IMR-90 (cell line): Measurements from ENCODE around the gene HTR3E. TPM values are rescaled to one million over a fixed set of nuclear protein-coding genes. Genes with fewer than 3 reads are reported as not detected.

Source experiments
- ATAC-seq: fragments of 200-7000 bp; cut with Tn5 transposase; 2 replicates; pipeline ENCODE4 v1.9.1; 2020; ENCODE audit warnings: low read depth, mild to moderate bottlenecking, moderate library complexity
- BruUV-seq: library from RNA; stranded (reverse); fragments of 400-500 nt; replicated peaks from 2 replicates; lab custom pipeline; 2021; lab: Mats Ljungman, UMichigan
- CTCF ChIA-PET: fragments of 300-600 bp; formaldehyde crosslinking; extraction: SDS; loops from one replicate; lab custom pipeline; 2021; ENCODE audit warnings: antibody characterized with exemption; lab: Yijun Ruan, JAX
- POLR2A ChIA-PET: fragments of 300-600 bp; sonication (Branson Sonifier 250); formaldehyde crosslinking; loops from one replicate; lab custom pipeline; 2022; ENCODE audit warnings: antibody characterized with exemption; ENCODE audit not compliant: unreplicated experiment; lab: Charles Lee
- DNase-seq: peaks from one replicate; pipeline ENCODE4 v3.0.0; 2013
- H2AFZ ChIP-seq: replicated peaks from 2 replicates; pipeline ENCODE3; 2013; ENCODE audit warnings: low read length, mild to moderate bottlenecking; ENCODE audit not compliant: poor library complexity
- H2AK5ac ChIP-seq: 2 replicates; pipeline ENCODE4 v1.6.1; 2013; ENCODE audit warnings: low read depth, low read length, inconsistent platforms
- H2AK9ac ChIP-seq: replicated peaks from 2 replicates; pipeline ENCODE3; 2013; ENCODE audit warnings: mild to moderate bottlenecking, low read depth, low read length, moderate library complexity; ENCODE audit not compliant: poor library complexity
- H2BK120ac ChIP-seq: 2 replicates; pipeline ENCODE4 v1.6.1; 2013; ENCODE audit warnings: low read depth, low read length, inconsistent platforms
- H2BK15ac ChIP-seq: 3 replicates; pipeline ENCODE4 v1.6.1; 2013; ENCODE audit warnings: low read depth, low read length, inconsistent platforms
- H2BK20ac ChIP-seq: 2 replicates; pipeline ENCODE4 v1.6.1; 2013; ENCODE audit warnings: low read depth, mild to moderate bottlenecking, inconsistent platforms, low read length, moderate library complexity
- H2BK5ac ChIP-seq: 2 replicates; pipeline ENCODE4 v1.6.1; 2013; ENCODE audit warnings: mild to moderate bottlenecking, low read depth, low read length, inconsistent platforms; ENCODE audit not compliant: poor library complexity, severe bottlenecking
- H3K14ac ChIP-seq: replicated peaks from 2 replicates; pipeline ENCODE4 v1.6.1; 2013; ENCODE audit warnings: low read depth, low read length, inconsistent platforms
- H3K18ac ChIP-seq: 2 replicates; pipeline ENCODE4 v1.6.1; 2013; ENCODE audit warnings: low read depth, low read length, control low read depth
- H3K23ac ChIP-seq: 2 replicates; pipeline ENCODE4 v1.6.1; 2013; ENCODE audit warnings: low read depth, low read length, inconsistent platforms
- H3K27ac ChIP-seq: 2 replicates; pipeline ENCODE4 v1.5.1; 2013; ENCODE audit warnings: mild to moderate bottlenecking, control low read depth, low read length; ENCODE audit not compliant: insufficient read depth
- H3K27me3 ChIP-seq: 2 replicates; pipeline ENCODE4 v1.6.1; 2013; ENCODE audit warnings: low read length; ENCODE audit not compliant: control insufficient read depth, insufficient read depth
- H3K36me3 ChIP-seq: 2 replicates; pipeline ENCODE4 v1.6.1; 2013; ENCODE audit warnings: low read length, mixed read lengths; ENCODE audit not compliant: control insufficient read depth, insufficient read depth
- H3K4ac ChIP-seq: 2 replicates; pipeline ENCODE4 v1.6.1; 2013; ENCODE audit warnings: low read depth, low read length, inconsistent platforms
- H3K4me1 ChIP-seq: 2 replicates; pipeline ENCODE4 v1.6.1; 2013; ENCODE audit warnings: low read length, mixed read lengths; ENCODE audit not compliant: control insufficient read depth, insufficient read depth
- H3K4me2 ChIP-seq: 2 replicates; pipeline ENCODE4 v1.6.1; 2013; ENCODE audit warnings: low read depth, mild to moderate bottlenecking, control low read depth, low read length, moderate library complexity
- H3K4me3 ChIP-seq: 2 replicates; pipeline ENCODE4 v1.5.1; 2013; ENCODE audit warnings: low read depth, mild to moderate bottlenecking, control low read depth, low read length, moderate library complexity; ENCODE audit not compliant: insufficient read depth
- H3K56ac ChIP-seq: 2 replicates; pipeline ENCODE4 v1.6.1; 2013; ENCODE audit warnings: low read length, inconsistent platforms; ENCODE audit not compliant: insufficient read depth; ENCODE audit errors: extremely low read depth
- H3K79me1 ChIP-seq, 2 experiments: 2 replicates each; pipeline ENCODE4 v1.6.1; 2013; ENCODE audit warnings: low read length in 2 of 2, inconsistent platforms in 1 of 2, low read depth in 1 of 2
- H3K9ac ChIP-seq: 2 replicates; pipeline ENCODE4 v1.6.1; 2013; ENCODE audit warnings: low read depth, low read length, control low read depth
- H3K9me1 ChIP-seq: 2 replicates; pipeline ENCODE4 v1.6.1; 2013; ENCODE audit warnings: low read length, inconsistent platforms; ENCODE audit not compliant: insufficient read depth
- H3K9me3 ChIP-seq: 2 replicates; pipeline ENCODE4 v1.6.1; 2013; ENCODE audit warnings: low read length; ENCODE audit not compliant: control insufficient read depth, insufficient read depth
- H4K20me1 ChIP-seq: 2 replicates; pipeline ENCODE4 v1.6.1; 2013; ENCODE audit warnings: low read length, inconsistent platforms; ENCODE audit not compliant: insufficient read depth
- H4K5ac ChIP-seq: 2 replicates; pipeline ENCODE4 v1.6.1; 2013; ENCODE audit warnings: mild to moderate bottlenecking, low read depth, low read length, control low read depth
- H4K8ac ChIP-seq, 2 experiments: 2 replicates each; pipeline ENCODE4 v1.6.1; 2013; ENCODE audit warnings: low read depth in 2 of 2, low read length in 2 of 2, control low read depth in 1 of 2, inconsistent platforms in 1 of 2
- H4K91ac ChIP-seq: 2 replicates; pipeline ENCODE4 v1.6.1; 2013; ENCODE audit warnings: low read depth, low read length, inconsistent platforms; ENCODE audit not compliant: insufficient read depth
- BHLHE40 ChIP-seq: fragments of 150-350 bp; IDR thresholded peaks from 2 replicates; pipeline ENCODE4 v1.6.1; 2016; ENCODE audit warnings: mild to moderate bottlenecking, low read depth, low read length
- CEBPB ChIP-seq: IDR thresholded peaks from 2 replicates; pipeline ENCODE4 v1.6.1; 2012; ENCODE audit warnings: low read depth, low read length, improper control_type of control experiment
- CHD1 ChIP-seq: IDR thresholded peaks from 2 replicates; pipeline ENCODE4 v1.6.1; 2012; ENCODE audit warnings: low read depth, low read length, improper control_type of control experiment
- FOS ChIP-seq: fragments of 150-350 bp; IDR thresholded peaks from 2 replicates; pipeline ENCODE4 v1.6.1; 2016; ENCODE audit warnings: low read depth, low read length
- MAFK ChIP-seq: IDR thresholded peaks from 2 replicates; pipeline ENCODE4 v1.6.1; 2012; ENCODE audit warnings: low read depth, low read length, improper control_type of control experiment
- MAZ ChIP-seq: IDR thresholded peaks from 2 replicates; pipeline ENCODE4 v1.6.1; 2012; ENCODE audit warnings: low read depth, mild to moderate bottlenecking, low read length, improper control_type of control experiment, moderate library complexity, borderline replicate concordance
- MXI1 ChIP-seq: IDR thresholded peaks from 2 replicates; pipeline ENCODE4 v1.6.1; 2012; ENCODE audit warnings: low read depth, mild to moderate bottlenecking, low read length, moderate library complexity, borderline replicate concordance
- NFE2L2 ChIP-seq: fragments of 150-350 bp; IDR thresholded peaks from 2 replicates; pipeline ENCODE4 v1.6.1; 2016; ENCODE audit warnings: low read depth, mild to moderate bottlenecking, low read length
- POLR2A ChIP-seq: IDR thresholded peaks from 2 replicates; pipeline ENCODE4 v1.6.1; 2012; ENCODE audit warnings: mild to moderate bottlenecking, low read depth, low read length
- RAD21 ChIP-seq: IDR thresholded peaks from 2 replicates; pipeline ENCODE4 v1.6.1; 2012; ENCODE audit warnings: low read length, improper control_type of control experiment
- RCOR1 ChIP-seq: IDR thresholded peaks from 2 replicates; pipeline ENCODE4 v1.6.1; 2012; ENCODE audit warnings: mild to moderate bottlenecking, low read length, improper control_type of control experiment; ENCODE audit not compliant: insufficient replicate concordance
- RFX5 ChIP-seq: IDR thresholded peaks from 2 replicates; pipeline ENCODE4 v1.8.0; 2012; ENCODE audit warnings: low read depth, mild to moderate bottlenecking, low read length, moderate library complexity
- SMC3 ChIP-seq: fragments of 150-350 bp; IDR thresholded peaks from 2 replicates; pipeline ENCODE4 v1.6.1; 2016; ENCODE audit warnings: low read depth, mild to moderate bottlenecking, antibody characterized with exemption, low read length, moderate library complexity
- USF2 ChIP-seq: fragments of 150-350 bp; IDR thresholded peaks from 2 replicates; pipeline ENCODE4 v1.6.1; 2017; ENCODE audit warnings: mild to moderate bottlenecking, antibody characterized with exemption, low read length, low read depth
- WGBS, 2 experiments: methylation state at CpG; one replicate each; pipeline versions ENCODE4 v1.1.5 to v1.1.7; 2013; ENCODE audit warnings: missing lambda C conversion rate in 2 of 2; ENCODE audit not compliant: insufficient read length in 1 of 2; ENCODE audit errors: extremely low coverage in 2 of 2; 5-methylcytosine and 5-hydroxymethylcytosine counted together
- dilution Hi-C: fragments of 300-500 bp; cut with HindIII; formaldehyde crosslinking; loops from one replicate; pipeline ENCODE4 v1.14.3; 2018; ENCODE audit warnings: low sequenced_read_pairs; ENCODE audit not compliant: unreplicated experiment
- in situ Hi-C: fragments of 300-500 bp; cut with MboI; formaldehyde crosslinking; loops from 3 replicates; pipeline ENCODE4 v1.14.3; 2019; ENCODE audit warnings: low sequenced_read_pairs, inconsistent platforms, mixed read lengths
- intact Hi-C: fragments of 100-400 bp; cut with micrococcal nuclease; formaldehyde crosslinking; loops from 2 replicates; pipeline ENCODE4 v1.10.0; 2022
- polyA plus RNA-seq, 3 experiments: library from polyadenylated mRNA; depleted of rRNA; stranded (reverse); fragments of >200 nt; gene quantifications; 2 replicates each; pipeline ENCODE4 v1.2.3, GENCODE V29; 2012; ENCODE audit warnings: low replicate concordance in 1 of 3
- total RNA-seq: library from RNA; depleted of rRNA; stranded (reverse); fragments of >200 nt; gene quantifications from 2 replicates; pipeline ENCODE4 v1.2.3, GENCODE V29; 2012
- TF ChIP-seq, protein P1 (sequence below): fragments of 150-350 bp; IDR thresholded peaks from 2 replicates; pipeline ENCODE4 v1.6.1; 2016; ENCODE audit warnings: low read depth, mild to moderate bottlenecking, low read length, moderate library complexity, borderline replicate concordance
- TF ChIP-seq, protein P2 (sequence below): conservative IDR thresholded peaks from 2 replicates; pipeline ENCODE4 v1.5.1; 2012; ENCODE audit warnings: mild to moderate bottlenecking, low read depth, low read length, improper control_type of control experiment

The HTR3E gene
- total and polyA plus RNA-seq, 2 of the 4 experiments (the other 2 are of a cell fraction), result not detected

- Histone ChIP-seq H4K8ac (no peak overlapping the region), H3K23ac (no peak overlapping the region), H2BK15ac (no peak overlapping the region), H4K20me1 (no peaks in the 10 kb centered on the region), H2BK120ac (no peak overlapping the region), H3K27me3 (peaks cover 16% of the 10 kb centered on the region), H3K27ac (no peak overlapping the region), H2BK20ac (no peak overlapping the region), H3K4me3 (no peak overlapping the region), H3K9me1 (no peaks in the 10 kb centered on the region), H3K79me1 (no peaks in the 10 kb centered on the region), H4K5ac (no peak overlapping the region), H3K9me3 (no peaks in the 10 kb centered on the region), H3K56ac (no peak overlapping the region), H3K4me1 (no peaks in the 10 kb centered on the region), H2AK9ac (peak overlapping the region; percentile 61), H2AK5ac (no peak overlapping the region), H3K18ac (no peak overlapping the region), H3K4me2 (no peak overlapping the region), H4K91ac (no peak overlapping the region), H3K36me3 (no peaks in the 10 kb centered on the region), H2AFZ (no peak overlapping the region), H2BK5ac (no peak overlapping the region), H3K14ac (no peak overlapping the region), H3K4ac (no peak overlapping the region), H3K9ac (no peak overlapping the region)
- ATAC-seq, result no peak
- in situ Hi-C loops (no loop called here), intact Hi-C loops (no loop called here), dilution Hi-C loops (no loop called here)
- WGBS, 2 experiments, result 50% methylated on average over 3 of the region's 6 CpGs; no CpG with 5 or more reads in 1 of the 2 experiments
- CTCF ChIA-PET, result no interaction called here
- no peak for DNase-seq
- POLR2A ChIA-PET, result no interaction called here
- no TSS peak for BruUV-seq
- TF ChIP-seq RCOR1, result no peak
- TF ChIP-seq MAFK, result no peak
- no peak for TF ChIP-seq SMC3
- no peak for TF ChIP-seq POLR2A
- no peak for TF ChIP-seq FOS
- no peak for TF ChIP-seq MXI1
- no peak for TF ChIP-seq RFX5
- no peak for TF ChIP-seq MAZ
- no peak for TF ChIP-seq NFE2L2
- no peak for TF ChIP-seq RAD21
- no peak for TF ChIP-seq CEBPB
- TF ChIP-seq, protein P1, sequence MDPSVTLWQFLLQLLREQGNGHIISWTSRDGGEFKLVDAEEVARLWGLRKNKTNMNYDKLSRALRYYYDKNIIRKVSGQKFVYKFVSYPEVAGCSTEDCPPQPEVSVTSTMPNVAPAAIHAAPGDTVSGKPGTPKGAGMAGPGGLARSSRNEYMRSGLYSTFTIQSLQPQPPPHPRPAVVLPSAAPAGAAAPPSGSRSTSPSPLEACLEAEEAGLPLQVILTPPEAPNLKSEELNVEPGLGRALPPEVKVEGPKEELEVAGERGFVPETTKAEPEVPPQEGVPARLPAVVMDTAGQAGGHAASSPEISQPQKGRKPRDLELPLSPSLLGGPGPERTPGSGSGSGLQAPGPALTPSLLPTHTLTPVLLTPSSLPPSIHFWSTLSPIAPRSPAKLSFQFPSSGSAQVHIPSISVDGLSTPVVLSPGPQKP, result no peak
- TF ChIP-seq, protein P2, sequence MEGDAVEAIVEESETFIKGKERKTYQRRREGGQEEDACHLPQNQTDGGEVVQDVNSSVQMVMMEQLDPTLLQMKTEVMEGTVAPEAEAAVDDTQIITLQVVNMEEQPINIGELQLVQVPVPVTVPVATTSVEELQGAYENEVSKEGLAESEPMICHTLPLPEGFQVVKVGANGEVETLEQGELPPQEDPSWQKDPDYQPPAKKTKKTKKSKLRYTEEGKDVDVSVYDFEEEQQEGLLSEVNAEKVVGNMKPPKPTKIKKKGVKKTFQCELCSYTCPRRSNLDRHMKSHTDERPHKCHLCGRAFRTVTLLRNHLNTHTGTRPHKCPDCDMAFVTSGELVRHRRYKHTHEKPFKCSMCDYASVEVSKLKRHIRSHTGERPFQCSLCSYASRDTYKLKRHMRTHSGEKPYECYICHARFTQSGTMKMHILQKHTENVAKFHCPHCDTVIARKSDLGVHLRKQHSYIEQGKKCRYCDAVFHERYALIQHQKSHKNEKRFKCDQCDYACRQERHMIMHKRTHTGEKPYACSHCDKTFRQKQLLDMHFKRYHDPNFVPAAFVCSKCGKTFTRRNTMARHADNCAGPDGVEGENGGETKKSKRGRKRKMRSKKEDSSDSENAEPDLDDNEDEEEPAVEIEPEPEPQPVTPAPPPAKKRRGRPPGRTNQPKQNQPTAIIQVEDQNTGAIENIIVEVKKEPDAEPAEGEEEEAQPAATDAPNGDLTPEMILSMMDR, result no peak
- no peak for TF ChIP-seq CHD1
- no peak for TF ChIP-seq BHLHE40
- no peak for TF ChIP-seq USF2
Observed at GRCh38 chr3:184075901-184076300, 21.0 kb upstream of the HTR3E start.
